NCI-H748 (cell line): ENCODE measurements around the gene MTERF2.

ENCODE experiments used
- DNase-seq: peaks from one replicate; lab custom pipeline; 2025; ENCODE audit not compliant: unreplicated experiment; lab: John Stamatoyannopoulos, UW

The MTERF2 gene

GRCh38 chr12:106954462-106955376, 32.2 kb downstream of the MTERF2 start:
- DNase-seq = peak; percentile 64

- DNase-seq = no peak
Measured at GRCh38 chr12:106953352-106954250, 33.3 kb downstream of the MTERF2 start.

GRCh38 chr12:106950591-106950990, 36.4 kb downstream of the MTERF2 start:
- no peak for DNase-seq

GRCh38 chr12:106947461-106947860, 39.5 kb downstream of the MTERF2 start:
- no peak for DNase-seq

GRCh38 chr12:106945261-106945851, 41.6 kb downstream of the MTERF2 start:
- DNase-seq = no peak

GRCh38 chr12:106942775-106943174, 44.2 kb downstream of the MTERF2 start:
- DNase-seq = no peak

- no peak for DNase-seq
Measured at GRCh38 chr12:106941481-106942156, 45.3 kb downstream of the MTERF2 start.

GRCh38 chr12:106934277-106934676, 52.7 kb downstream of the MTERF2 start:
- no peak for DNase-seq
